ENCODE measurements around the gene KCNG2. TPM values are rescaled to one million over a fixed set of nuclear protein-coding genes. Genes with fewer than 3 reads are reported as not detected.
A peak's percentile ranks its signal among the peaks of the same experiment; 100 is the strongest.

Gene KCNG2
- total and polyA plus RNA-seq, 2 of the 13 experiments (the other 11 are each of a cell fraction or from before 2014, with no cell fraction given) = not detected

DNA sequence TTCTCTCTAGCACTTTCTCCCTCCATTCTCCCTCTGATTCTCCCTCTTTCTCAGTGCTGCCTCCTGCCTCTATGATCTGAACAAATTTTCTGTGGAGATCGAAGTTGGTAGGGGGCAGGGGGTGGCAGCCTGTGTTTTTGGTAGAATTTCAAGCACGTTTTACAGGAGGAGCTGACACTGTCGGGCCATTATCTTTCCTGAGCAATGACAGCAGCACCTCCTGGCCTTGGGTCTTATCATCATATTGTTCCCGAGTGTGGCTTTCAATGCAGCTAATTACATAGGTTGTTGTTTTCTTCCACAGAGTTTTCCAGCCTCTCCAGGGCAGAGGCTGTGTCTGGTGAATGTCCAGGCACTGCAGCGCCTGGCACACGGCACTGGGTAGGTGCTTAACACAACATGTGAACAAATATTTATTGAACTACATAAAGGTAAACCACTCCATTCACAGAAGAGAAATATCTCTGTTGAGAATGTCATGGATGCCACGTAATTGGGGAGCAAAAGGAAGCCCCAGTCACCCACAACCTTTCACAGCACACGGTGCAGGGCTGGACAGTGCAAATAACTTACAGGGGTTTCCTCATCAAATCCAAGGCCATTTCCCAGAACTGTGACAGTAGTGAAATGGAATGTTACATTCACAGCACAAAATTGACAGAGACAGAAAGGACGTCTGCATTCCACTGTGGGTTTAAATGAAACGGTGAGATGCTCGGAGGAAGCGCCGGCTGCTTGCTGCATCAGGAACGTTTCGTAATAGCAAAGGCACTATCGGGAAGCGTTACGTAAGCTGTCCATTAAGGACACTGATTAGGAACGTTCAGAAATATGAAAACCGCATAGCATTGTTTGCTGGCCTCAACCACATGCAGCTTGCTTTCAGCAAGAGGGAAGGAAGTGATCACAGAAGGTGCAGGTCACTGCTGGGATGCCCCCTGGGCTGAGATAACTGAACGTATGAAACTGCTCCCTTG lies 6.5 kb upstream of the KCNG2 start (continued):
- TF ChIP-seq, protein P1, sequence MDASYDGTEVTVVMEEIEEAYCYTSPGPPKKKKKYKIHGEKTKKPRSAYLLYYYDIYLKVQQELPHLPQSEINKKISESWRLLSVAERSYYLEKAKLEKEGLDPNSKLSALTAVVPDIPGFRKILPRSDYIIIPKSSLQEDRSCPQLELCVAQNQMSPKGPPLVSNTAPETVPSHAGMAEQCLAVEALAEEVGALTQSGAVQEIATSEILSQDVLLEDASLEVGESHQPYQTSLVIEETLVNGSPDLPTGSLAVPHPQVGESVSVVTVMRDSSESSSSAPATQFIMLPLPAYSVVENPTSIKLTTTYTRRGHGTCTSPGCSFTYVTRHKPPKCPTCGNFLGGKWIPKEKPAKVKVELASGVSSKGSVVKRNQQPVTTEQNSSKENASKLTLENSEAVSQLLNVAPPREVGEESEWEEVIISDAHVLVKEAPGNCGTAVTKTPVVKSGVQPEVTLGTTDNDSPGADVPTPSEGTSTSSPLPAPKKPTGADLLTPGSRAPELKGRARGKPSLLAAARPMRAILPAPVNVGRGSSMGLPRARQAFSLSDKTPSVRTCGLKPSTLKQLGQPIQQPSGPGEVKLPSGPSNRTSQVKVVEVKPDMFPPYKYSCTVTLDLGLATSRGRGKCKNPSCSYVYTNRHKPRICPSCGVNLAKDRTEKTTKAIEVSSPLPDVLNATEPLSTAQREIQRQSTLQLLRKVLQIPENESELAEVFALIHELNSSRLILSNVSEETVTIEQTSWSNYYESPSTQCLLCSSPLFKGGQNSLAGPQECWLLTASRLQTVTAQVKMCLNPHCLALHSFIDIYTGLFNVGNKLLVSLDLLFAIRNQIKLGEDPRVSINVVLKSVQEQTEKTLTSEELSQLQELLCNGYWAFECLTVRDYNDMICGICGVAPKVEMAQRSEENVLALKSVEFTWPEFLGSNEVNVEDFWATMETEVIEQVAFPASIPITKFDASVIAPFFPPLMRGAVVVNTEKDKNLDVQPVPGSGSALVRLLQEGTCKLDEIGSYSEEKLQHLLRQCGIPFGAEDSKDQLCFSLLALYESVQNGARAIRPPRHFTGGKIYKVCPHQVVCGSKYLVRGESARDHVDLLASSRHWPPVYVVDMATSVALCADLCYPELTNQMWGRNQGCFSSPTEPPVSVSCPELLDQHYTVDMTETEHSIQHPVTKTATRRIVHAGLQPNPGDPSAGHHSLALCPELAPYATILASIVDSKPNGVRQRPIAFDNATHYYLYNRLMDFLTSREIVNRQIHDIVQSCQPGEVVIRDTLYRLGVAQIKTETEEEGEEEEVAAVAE (CRISPR knock-in tag; IDR thresholded peaks at IDR 0.05; ENCODE audit: borderline replicate concordance) = peak; percentile 76; the same call in 1 of the 2 replicates
- TF ChIP-seq, protein P2, sequence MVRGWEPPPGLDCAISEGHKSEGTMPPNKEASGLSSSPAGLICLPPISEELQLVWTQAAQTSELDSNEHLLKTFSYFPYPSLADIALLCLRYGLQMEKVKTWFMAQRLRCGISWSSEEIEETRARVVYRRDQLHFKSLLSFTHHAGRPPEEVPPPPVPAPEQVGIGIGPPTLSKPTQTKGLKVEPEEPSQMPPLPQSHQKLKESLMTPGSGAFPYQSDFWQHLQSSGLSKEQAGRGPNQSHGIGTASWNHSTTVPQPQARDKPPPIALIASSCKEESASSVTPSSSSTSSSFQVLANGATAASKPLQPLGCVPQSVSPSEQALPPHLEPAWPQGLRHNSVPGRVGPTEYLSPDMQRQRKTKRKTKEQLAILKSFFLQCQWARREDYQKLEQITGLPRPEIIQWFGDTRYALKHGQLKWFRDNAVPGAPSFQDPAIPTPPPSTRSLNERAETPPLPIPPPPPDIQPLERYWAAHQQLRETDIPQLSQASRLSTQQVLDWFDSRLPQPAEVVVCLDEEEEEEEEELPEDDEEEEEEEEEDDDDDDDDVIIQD (CRISPR knock-in tag; IDR thresholded peaks at IDR 0.05; ENCODE audit: low read depth) = no peak
- TF ChIP-seq SCMH1 (CRISPR knock-in tag; IDR thresholded peaks at IDR 0.05; ENCODE audit: borderline replicate concordance) (no peak), YEATS2 (CRISPR knock-in tag; IDR thresholded peaks at IDR 0.05; ENCODE audit: borderline replicate concordance) (peak; percentile 51; the same call in 1 of the 2 replicates), KLF11 (CRISPR knock-in tag; IDR thresholded peaks at IDR 0.05) (peak; percentile 68; the same call in 1 of the 2 replicates), FIP1L1 (IDR thresholded peaks at IDR 0.05; ENCODE audit: borderline replicate concordance, insufficient read depth, low read depth, low read length) (no peak), REXO4 (CRISPR knock-in tag; IDR thresholded peaks at IDR 0.05; ENCODE audit: borderline replicate concordance) (no peak), ZNF251 (CRISPR knock-in tag; IDR thresholded peaks at IDR 0.05) (no peak), ZFX (CRISPR knock-in tag; IDR thresholded peaks at IDR 0.05; ENCODE audit: low read depth) (0 out of 2 replicates have a peak, but pooled peaks have one; percentile 18), TARDBP (CRISPR knock-in tag; IDR thresholded peaks at IDR 0.05) (no peak; the same call in 1 of the 2 replicates), ZNF878 (CRISPR knock-in tag; IDR thresholded peaks at IDR 0.05) (peak; percentile 87), HNRNPH1 (optimal IDR thresholded peaks at IDR 0.05; ENCODE audit: low read depth, low read length) (no peak), ZNF644 (CRISPR knock-in tag; IDR thresholded peaks at IDR 0.05; ENCODE audit: low read depth) (0 out of 2 replicates have a peak, but pooled peaks have one; percentile 8), ZNF572 (CRISPR knock-in tag; IDR thresholded peaks at IDR 0.05) (no peak), HMG20A (CRISPR knock-in tag; IDR thresholded peaks at IDR 0.05; ENCODE audit: borderline replicate concordance) (peak; percentile 89), HNRNPUL1 (IDR thresholded peaks at IDR 0.05; ENCODE audit: low read depth, low read length) (no peak), NBN (conservative IDR thresholded peaks at IDR 0.05) (no peak), KDM4B (CRISPR knock-in tag; IDR thresholded peaks at IDR 0.05) (peak; percentile 73; the same call in 1 of the 2 replicates)
- TF ChIP-seq, protein P3, sequence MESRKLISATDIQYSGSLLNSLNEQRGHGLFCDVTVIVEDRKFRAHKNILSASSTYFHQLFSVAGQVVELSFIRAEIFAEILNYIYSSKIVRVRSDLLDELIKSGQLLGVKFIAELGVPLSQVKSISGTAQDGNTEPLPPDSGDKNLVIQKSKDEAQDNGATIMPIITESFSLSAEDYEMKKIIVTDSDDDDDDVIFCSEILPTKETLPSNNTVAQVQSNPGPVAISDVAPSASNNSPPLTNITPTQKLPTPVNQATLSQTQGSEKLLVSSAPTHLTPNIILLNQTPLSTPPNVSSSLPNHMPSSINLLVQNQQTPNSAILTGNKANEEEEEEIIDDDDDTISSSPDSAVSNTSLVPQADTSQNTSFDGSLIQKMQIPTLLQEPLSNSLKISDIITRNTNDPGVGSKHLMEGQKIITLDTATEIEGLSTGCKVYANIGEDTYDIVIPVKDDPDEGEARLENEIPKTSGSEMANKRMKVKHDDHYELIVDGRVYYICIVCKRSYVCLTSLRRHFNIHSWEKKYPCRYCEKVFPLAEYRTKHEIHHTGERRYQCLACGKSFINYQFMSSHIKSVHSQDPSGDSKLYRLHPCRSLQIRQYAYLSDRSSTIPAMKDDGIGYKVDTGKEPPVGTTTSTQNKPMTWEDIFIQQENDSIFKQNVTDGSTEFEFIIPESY (CRISPR knock-in tag; IDR thresholded peaks at IDR 0.05) = peak; percentile 74
- TF ChIP-seq, protein P4, sequence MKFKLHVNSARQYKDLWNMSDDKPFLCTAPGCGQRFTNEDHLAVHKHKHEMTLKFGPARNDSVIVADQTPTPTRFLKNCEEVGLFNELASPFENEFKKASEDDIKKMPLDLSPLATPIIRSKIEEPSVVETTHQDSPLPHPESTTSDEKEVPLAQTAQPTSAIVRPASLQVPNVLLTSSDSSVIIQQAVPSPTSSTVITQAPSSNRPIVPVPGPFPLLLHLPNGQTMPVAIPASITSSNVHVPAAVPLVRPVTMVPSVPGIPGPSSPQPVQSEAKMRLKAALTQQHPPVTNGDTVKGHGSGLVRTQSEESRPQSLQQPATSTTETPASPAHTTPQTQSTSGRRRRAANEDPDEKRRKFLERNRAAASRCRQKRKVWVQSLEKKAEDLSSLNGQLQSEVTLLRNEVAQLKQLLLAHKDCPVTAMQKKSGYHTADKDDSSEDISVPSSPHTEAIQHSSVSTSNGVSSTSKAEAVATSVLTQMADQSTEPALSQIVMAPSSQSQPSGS (CRISPR knock-in tag; IDR thresholded peaks at IDR 0.05) = peak; percentile 75; the same call in 1 of the 2 replicates

Measured in HepG2 (cell line).